ENCODE measurements around the gene TTPAL.

DNA sequence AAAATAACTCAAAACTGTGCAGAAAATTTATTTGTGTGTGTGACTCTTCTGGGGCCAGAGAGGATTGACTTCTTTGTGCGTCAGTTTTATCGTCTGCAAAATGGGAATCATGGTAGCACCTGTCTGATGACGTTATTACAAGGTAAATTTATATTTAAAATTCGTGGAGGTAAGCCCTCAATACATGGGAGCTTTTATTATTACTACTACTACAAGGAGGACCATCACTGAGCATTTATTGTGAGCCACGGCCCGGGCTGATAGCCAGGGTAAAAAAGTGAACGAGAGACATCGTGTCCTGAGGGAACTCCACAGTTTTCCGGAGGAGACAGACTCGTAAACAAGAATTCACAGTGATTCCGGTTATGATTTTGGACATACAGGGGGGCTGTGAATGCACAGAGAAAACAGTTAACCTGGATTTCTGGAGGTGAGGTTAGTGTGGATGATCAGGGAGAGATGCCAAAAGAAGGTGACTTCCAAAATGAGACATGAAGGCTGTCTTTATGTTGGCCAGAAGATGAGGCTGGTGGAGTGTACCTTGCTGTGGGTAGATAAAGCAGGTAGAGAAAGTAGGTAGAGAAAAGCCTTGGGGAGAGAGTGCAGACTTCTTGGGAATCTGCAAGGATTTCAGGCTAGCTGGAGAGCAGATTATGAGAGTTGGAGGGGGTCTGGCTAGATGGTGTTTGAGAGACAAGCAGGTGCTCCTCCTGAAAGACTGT lies 56.7 kb downstream of the TTPAL start:
- TF ChIP-seq POLR2A (IDR thresholded peaks at IDR 0.05; ENCODE audit: low read length), result no peak
- TF ChIP-seq GATA1 (IDR thresholded peaks at IDR 0.05; ENCODE audit: low read depth, low read length), result no peak

Measured in erythroblast (primary cell).